ENCODE measurements around the gene GPRIN1. TPM values are rescaled to one million over a fixed set of nuclear protein-coding genes. Genes with fewer than 3 reads are reported as not detected.
"Not testable (repeated sequence)": the region's sequence is repeated elsewhere in the genome, so short reads cannot be mapped to it uniquely, and the experiment has no call there.

GPRIN1 gene
- total RNA-seq, 2 donors from 2014 or later, result 0.27 to 2.0 TPM

DNA sequence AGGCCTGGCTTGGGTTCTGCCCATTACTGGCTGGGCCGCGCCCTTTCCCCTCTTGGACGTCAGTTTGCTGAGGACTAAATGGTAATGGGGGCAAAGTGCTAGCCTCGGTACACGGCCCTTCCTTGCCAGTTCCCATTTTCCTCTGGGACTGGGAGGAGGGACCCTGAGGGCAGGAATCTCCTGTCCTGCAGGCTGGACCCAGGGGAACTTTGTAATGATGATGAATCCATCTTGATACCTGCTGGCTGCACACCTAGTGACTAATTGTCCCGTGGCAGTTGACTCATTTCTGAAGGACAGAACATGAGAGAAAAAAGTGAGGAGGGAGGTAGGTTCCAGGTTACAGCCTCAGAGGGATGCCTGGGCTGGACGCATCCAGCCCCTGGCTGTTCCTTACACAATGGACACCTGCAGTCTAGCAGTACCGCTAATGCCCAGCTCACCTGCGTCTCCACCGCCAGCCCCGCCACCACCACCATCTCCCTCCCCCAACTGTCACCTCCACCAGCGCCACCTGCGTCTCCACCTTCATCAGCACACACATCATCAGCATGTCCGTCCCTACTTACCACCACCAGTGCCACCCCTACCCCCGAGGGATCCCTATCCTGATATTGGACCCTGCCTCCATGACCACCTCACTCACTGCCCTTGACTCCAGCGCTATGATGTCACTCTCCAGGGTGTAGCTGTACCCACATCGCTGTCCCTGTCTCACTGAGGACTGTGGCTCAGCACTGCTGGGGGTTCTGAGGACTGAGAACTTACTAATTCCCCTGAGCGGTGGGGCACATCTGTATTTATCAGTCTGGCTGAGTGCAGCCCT lies 56.5 kb downstream of the GPRIN1 start:
- H3K27ac ChIP-seq, result no peak overlapping the region
- ATAC-seq (ENCODE audit: insufficient number of reproducible peaks, low FRiP score, low read depth), result no peak
- no peaks in the 10 kb centered on the region for H3K4me1 ChIP-seq (ENCODE audit: control insufficient read depth in 1 of 2, low read depth in 2 of 2)
- H3K27me3 ChIP-seq (replicated peaks; ENCODE audit: insufficient read depth), result no peaks in the 10 kb centered on the region
- TF ChIP-seq, protein P1, sequence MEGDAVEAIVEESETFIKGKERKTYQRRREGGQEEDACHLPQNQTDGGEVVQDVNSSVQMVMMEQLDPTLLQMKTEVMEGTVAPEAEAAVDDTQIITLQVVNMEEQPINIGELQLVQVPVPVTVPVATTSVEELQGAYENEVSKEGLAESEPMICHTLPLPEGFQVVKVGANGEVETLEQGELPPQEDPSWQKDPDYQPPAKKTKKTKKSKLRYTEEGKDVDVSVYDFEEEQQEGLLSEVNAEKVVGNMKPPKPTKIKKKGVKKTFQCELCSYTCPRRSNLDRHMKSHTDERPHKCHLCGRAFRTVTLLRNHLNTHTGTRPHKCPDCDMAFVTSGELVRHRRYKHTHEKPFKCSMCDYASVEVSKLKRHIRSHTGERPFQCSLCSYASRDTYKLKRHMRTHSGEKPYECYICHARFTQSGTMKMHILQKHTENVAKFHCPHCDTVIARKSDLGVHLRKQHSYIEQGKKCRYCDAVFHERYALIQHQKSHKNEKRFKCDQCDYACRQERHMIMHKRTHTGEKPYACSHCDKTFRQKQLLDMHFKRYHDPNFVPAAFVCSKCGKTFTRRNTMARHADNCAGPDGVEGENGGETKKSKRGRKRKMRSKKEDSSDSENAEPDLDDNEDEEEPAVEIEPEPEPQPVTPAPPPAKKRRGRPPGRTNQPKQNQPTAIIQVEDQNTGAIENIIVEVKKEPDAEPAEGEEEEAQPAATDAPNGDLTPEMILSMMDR (IDR thresholded peaks at IDR 0.05), result no peak
- H3K4me3 ChIP-seq, result no peak overlapping the region
- no peaks in the 10 kb centered on the region for H3K9me3 ChIP-seq
- no peaks in the 10 kb centered on the region for H3K36me3 ChIP-seq
- no peak for DNase-seq (ENCODE audit: low spot score)

DNA sequence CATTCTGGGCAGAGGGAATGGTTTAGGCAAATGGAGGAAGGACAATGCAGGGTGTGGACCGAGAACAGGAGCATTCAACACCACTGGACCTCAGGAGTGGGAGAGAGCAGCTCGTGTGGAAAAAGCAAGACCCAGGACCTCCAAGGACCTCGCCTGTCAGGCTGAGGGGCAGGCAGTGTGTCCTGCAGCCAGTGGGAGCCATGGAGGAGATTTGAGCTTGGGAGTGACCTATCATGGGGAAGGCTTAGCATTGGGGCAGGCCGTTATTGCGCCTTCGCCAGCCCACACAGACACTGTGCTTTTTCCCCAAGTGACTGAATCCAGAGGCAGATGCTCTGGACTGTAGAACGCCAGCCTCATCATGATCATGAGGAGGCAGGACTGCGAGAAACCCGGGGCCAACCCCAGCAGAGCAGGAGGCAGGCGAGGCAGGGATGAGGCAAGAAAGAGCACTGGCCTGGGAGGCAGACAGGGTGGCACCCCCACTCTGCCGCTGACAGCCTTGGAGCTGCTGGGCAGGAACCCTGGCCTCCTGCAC lies 57.6 kb downstream of the GPRIN1 start:
- ATAC-seq (ENCODE audit: insufficient number of reproducible peaks, low FRiP score, low read depth), result no peak

DNA sequence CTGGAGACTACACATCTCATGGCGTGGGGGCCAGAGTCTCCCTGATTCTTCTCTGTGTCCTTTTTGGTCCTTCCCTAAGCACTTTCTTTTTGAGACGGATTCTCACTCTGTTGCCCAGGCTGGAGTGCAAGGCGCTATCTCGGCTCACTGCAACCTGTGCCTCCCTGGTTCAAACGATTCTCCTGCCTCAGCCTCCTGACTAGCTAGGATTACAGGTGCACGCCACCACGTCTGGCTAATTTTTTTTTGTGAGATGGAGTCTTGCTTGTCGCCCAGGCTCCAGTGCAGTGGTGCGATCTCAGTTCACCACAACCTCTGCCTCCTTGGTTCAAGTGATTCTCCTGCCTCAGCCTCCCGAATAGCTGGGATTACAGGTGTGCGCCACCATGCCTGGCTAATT lies 59.0 kb downstream of the GPRIN1 start:
- not testable (repeated sequence) for H3K27me3 ChIP-seq (replicated peaks; ENCODE audit: insufficient read depth); H3K36me3 ChIP-seq; DNase-seq (ENCODE audit: low spot score); H3K9me3 ChIP-seq; H3K4me3 ChIP-seq; H3K27ac ChIP-seq; H3K4me1 ChIP-seq (ENCODE audit: control insufficient read depth in 1 of 2, low read depth in 2 of 2); ATAC-seq (ENCODE audit: insufficient number of reproducible peaks, low FRiP score, low read depth)

More for the DNA sequence above, 57.6 kb downstream of the GPRIN1 start:
- TF ChIP-seq, protein P1 (IDR thresholded peaks at IDR 0.05), result no peak
- no peak overlapping the region for H3K27ac ChIP-seq
- no peaks in the 10 kb centered on the region for H3K9me3 ChIP-seq
- no peaks in the 10 kb centered on the region for H3K27me3 ChIP-seq (replicated peaks; ENCODE audit: insufficient read depth)
- no peak overlapping the region for H3K4me3 ChIP-seq
- DNase-seq (ENCODE audit: low spot score), result no peak
- no peaks in the 10 kb centered on the region for H3K36me3 ChIP-seq
- no peaks in the 10 kb centered on the region for H3K4me1 ChIP-seq (ENCODE audit: control insufficient read depth in 1 of 2, low read depth in 2 of 2)

DNA sequence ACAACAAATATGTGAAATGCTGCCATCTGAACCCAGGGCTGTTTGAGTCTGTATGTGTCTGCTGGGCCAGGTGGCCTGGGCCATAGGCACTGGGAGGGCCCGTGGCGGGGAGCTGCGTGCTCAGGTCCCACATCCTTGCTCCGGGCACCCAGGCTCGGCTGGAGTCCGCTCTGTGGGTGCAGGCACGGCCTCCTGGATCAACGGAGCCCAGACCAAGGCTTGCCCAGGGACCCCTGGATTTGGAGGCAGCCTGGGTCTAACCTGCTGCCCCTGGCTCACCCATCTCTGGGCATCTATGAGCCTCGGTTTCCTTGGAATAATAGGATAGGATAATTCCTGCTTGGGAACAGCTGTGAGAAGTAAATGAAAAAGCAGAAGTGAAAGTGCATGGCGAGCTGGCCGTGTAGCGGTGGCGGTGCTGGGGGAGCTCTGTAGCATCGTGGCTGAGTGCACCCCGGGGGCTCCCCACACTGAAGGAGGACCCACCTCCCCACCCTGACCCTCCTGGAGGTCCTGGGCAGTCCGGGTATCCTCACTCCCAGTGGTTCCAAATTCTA lies 59.6 kb downstream of the GPRIN1 start:
- Histone ChIP-seq H3K27ac (no peak overlapping the region), H3K4me3 (no peak overlapping the region), H3K27me3 (replicated peaks; ENCODE audit: insufficient read depth) (no peaks in the 10 kb centered on the region), H3K4me1 (ENCODE audit: control insufficient read depth in 1 of 2, low read depth in 2 of 2) (no peaks in the 10 kb centered on the region), H3K9me3 (no peaks in the 10 kb centered on the region), H3K36me3 (no peaks in the 10 kb centered on the region)
- TF ChIP-seq, protein P1 (IDR thresholded peaks at IDR 0.05), result no peak
- DNase-seq (ENCODE audit: low spot score), result no peak
- ATAC-seq (ENCODE audit: insufficient number of reproducible peaks, low FRiP score, low read depth), result no peak

DNA sequence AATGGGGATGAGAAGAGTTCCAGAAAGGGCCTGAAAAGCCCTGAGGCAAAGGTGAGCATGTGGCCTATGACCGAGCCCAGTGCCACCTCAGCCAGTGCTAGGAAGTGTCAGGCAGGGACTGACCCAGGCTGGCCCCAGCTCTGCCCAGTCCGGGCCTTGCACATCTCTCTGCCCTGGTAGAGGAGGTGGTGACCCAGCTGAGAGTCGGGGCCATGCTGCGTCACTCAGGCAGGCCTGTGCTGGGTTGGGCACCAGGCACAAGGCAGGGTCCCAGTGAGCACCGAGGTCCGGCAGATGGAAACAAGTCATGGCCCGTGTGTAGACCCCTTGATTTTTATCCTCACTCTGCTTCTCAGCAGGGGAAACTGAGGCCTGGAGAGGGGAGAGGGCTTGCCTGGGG lies 60.1 kb downstream of the GPRIN1 start:
- Histone ChIP-seq H3K4me1 (ENCODE audit: control insufficient read depth in 1 of 2, low read depth in 2 of 2) (no peaks in the 10 kb centered on the region), H3K9me3 (no peaks in the 10 kb centered on the region), H3K36me3 (no peaks in the 10 kb centered on the region), H3K27ac (no peak overlapping the region), H3K27me3 (replicated peaks; ENCODE audit: insufficient read depth) (no peaks in the 10 kb centered on the region), H3K4me3 (no peak overlapping the region)
- DNase-seq (ENCODE audit: low spot score), result no peak
- ATAC-seq (ENCODE audit: insufficient number of reproducible peaks, low FRiP score, low read depth), result no peak
- TF ChIP-seq, protein P1 (IDR thresholded peaks at IDR 0.05), result no peak
